Medulla oblongata (tissue), 1 donor: Measurements from ENCODE around the gene PYROXD2.
"Not testable (repeated sequence)": the region's sequence is repeated elsewhere in the genome, so short reads cannot be mapped to it uniquely, and the experiment has no call there.

Experiments
- DNase-seq: peaks from one replicate; pipeline ENCODE4 v3.0.0-alpha.2; 2015; ENCODE audit errors: extremely low spot score

PYROXD2 gene

DNA sequence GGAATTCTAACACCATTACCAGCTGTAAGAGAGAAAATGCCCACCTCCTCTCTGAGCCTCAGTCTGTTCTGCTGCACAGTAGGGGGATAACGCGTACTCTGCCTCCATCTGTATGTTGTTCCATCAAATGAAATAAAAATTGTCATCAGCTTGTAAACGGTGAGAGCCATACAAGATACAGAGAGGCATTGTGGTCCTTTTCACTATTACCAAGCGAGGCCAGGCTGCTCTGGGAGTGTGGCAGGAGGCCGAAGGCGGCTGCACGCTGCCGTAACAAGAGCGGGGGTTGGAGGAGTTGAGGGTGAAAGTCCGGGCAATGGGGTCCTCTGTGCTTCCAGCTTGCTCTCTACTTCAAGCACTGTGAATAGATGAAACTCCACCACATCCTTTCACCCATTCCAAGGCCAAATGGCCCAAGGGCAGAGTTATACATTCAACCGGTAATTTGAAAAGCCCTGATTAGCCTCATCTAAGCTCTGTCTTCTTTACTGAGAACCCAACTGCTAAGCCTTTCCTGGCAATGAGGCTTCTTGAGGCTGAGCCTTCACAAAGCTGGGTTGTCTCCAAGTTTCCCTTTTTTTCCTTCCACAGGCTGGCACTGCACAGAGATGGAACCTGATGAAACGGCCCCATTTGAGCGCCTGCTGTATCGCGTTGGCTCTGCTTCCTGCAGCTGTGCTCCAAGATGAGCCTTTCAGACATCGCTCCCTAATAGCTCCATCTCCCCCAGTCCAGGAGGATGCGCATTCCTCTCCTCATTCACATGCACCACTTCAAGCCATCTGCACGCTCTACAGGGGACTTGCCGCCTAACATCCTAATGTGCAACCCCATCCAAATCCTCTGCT, 47.2 kb downstream of the PYROXD2 start:
- peak; percentile 72 for DNase-seq

DNA sequence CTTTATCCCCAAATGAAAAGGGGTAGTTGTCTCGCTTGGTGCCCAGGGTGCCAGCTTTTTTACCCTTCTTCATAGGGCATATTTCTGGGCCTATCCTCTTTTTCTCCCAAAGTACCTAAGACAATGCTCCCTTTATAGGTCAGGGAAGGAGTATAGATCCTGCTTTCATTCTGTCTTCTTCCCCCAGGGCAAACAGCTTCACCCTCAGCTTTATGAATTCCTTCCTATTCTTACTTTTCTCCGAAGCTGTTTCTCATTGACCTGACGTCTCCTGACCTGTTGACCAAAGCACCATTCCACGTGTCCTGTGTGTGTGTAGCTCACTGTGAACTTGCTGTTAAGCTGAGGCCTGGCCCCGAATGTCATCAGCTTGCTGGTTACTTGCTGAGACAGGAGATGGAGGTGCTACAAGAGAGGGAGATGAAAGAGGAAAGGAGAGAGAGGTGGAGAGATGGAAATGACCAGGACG, 48.9 kb downstream of the PYROXD2 start:
- no peak for DNase-seq

DNA sequence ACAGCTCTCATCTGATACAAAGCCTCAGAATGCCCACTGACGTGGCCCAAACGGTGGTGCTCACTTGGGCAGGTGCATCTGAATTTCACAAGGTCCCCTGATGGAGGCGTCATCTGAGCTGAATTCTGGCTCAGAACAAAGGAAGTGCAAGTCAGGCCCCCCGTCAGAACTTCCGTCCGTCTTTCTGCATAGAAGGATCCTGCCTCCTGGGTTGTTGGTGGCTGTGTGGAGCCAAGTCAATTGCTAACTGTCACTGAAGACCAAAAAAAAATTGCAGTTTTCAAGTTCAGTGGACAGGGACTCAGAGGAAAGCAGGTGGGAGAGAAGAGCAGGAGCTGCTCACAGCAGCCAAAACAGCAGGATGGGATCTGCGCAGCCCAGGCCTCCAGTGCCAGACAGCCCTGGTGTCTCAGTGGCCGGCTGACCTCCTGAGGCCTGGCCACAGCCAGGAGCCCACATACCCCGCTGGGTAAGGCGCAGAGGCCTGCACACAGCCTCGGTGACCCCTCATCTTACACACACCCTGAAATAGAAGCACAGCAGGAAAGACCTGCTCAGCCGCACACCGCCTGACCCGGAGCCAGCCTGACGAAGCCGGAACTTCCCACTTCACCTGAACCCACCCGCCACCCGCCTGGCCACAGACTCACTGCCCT, 49.4 kb downstream of the PYROXD2 start:
- no peak for DNase-seq

DNA sequence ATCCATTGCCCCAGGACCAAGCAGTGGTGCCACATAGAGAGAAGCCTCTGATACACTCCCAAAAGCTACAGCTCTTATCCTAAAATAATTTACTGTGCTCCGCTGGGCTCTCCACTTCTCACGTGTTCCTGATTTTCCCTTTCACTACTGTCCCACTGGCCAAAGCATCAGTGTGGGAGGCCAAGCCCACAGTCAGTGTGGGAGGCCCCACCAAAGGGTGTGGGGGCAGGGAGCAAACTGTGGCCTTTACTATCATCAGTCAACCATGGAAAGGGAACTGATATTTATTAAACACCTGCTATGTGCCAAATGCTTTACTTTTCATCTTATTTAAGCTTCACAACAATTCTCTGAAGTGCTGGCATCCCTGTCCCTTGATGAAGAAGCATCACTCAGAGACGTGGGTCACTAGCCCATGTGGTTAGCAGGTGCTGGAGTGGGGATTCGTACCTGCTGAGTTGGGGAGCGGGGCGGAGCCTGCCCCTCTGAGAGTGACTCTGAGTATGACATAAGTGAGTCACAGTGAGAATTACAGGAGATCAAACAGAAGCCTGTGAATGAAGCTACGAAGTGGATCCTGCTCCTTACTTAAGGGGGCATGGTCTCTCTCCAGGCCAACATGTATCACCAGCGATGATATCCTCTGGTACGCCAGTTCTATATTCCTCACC, 50.4 kb downstream of the PYROXD2 start:
- DNase-seq, result no peak

DNA sequence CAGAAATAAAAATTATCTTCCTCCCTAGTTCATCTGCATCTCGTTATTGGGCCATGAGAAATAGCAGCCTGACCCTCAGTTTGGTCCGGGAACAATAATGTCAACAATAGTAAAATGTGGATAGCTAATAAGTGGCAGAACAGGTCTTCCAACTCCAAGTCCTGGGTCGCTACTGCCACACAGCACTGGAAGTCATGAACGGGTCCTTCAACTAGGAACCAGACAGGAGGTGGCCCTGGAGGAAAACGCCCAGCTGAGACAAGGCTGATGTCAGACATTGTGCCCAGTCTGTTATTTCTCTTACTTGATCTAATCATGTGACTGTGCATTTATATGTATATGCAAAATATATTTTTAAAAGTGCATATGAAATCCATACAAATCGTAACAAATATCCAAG, 51.8 kb downstream of the PYROXD2 start:
- no peak for DNase-seq

DNA sequence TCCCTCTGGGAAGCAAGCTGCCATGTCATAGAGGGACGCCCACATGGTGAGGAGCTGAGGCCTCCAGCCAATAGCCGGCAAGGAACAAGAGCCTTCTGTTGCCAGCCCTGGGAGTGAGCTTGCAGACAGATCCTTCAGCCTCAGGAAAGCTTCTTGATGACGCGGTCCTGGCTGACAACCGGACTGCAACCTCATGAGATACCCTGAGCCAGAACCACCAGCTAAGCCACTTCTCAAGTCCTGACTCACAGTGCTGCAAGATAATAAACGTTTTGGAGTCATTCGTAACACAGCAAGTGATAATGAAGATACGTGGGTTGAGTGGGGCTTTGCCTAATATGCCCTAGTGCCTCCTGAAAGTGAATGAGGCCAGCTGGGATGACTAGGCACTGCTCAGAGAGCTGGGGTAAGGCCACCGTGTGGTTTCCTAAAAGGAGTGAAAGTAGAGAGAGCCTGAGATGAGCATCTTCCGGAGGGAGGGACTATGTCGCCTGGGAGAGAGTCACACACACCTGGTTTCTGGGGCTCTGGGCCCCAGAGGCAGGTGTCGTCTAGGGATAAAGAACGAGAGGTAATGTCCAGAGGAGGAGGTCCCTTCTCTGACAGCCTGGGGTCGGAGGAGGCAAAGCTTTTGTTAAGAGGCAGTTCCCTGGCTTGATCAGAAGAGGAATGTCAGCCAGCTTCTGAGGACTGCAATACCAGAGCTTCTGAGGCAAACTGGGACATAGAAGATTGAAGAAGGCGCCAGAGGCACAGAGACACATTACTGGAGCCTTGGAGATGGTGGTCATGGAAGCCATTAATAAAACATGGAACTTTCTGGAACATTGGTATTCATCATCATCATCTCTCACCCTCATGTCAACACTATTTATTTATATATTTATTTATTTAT, 53.6 kb downstream of the PYROXD2 start:
- peak; percentile 84 for DNase-seq

DNA sequence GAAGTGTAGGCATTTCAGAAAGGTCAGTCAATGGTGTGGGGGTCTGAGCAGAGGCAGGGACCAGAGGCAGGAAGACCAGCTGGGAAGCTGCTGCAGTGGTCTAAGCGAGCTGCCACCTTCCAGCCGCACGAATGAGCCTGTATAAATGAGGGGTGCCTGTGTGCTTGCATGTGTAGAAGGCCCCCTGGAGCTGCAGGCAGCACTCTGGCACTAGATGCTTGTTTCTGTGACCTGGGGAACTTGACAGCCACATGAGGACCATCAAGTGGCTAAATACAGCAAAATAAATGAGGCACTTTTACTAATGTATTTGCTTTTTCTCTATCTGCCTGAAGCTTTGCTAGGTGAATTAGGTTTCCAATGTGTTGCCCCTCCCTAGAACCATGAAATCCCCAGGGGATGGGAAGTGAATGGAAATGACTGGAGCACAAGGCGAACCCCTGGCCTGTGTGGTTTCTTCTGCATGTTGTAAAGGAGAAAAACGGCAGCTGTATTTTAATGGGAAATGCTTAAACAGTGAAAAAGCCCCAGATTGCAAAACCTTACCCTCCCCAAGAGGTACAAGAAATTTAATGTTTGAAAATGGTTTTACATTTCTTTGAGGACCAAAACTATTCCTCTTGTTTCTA, 57.7 kb downstream of the PYROXD2 start:
- no peak for DNase-seq

DNA sequence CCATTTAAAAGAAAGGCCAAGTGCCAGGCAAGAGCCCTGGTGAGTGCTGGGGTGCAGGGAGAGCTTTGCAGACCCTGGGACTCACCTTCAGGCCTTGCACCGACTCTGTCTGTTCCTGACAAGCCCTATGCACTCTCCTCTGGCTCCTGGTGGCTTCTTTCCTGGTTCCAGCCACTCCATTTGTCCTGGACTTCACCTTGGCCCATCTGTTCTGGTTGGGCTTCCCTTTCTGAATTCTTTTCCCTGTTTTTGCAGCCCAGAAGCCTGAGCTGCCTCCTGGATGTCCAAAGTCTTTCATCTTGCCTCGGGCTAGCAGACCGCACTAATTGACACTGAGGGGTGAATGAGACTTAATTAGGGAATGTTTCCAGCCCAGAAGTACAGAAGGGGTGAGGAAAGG, 60.5 kb downstream of the PYROXD2 start:
- no peak for DNase-seq

DNA sequence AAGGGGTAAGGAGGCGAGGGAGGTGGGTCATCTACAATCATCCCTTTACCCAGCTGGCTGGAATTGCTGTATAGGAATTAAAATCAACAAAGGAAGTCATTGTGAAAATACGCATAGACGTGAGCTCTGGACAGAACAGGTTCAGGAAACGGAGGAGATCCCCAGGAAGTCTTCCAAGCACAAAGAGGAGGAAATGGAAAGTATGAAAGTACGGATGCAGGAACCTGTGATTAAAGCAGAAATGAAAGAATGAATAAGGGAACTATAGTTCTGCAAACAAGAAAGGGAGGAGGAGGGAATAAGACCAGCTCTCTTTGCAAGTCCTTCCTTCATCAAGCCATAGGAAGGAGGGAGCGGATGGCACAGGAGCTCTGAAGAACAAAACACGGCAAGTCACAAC, 61.8 kb downstream of the PYROXD2 start:
- DNase-seq, result no peak

DNA sequence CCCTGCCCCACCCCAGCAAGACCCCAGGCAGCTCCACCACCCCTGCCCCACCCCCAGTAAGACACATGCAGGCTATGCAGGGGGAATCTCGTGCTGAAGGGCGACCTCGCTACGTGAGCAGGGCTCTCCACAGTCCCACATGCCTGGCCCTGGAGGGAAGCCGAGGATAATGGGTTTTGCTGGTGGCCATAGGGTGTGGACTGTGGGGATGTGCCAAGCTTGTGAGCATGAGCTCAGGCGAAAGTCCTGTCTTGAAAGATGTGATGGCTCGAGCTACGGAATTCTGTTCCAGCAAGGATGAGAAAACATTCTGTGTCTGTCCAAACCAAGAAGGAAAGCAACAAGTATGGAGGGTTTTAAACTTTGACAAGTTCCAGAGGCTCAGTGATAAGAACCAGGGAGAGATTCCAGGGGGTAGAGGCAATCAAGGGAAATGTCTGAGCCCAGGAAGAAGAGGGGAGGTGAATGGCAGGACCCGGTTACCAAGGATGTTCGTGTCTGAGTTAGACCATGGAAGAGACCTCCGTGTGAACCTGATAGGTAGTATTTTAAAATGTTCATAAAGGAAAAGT, 63.1 kb downstream of the PYROXD2 start:
- DNase-seq, result no peak

DNA sequence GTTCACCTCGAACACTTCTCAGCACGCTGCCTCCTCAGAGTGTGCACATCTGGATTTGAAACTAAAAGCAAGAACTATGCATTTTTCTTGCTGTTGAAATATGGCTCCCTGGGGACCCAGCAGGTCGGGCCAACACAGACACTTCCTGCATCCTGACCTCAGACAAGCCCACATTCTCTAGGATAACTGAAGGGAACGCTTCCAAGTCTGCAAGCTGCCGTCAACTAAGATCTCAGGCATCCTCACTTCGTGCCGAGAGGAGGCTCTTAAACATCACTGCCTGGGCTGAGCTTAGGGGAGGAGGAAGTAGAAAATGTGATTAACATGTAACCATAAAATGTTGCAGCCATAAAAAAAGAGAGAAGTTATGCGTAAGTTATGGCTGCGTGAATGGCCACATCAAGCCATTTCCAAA, 65.5 kb downstream of the PYROXD2 start:
- no peak for DNase-seq

DNA sequence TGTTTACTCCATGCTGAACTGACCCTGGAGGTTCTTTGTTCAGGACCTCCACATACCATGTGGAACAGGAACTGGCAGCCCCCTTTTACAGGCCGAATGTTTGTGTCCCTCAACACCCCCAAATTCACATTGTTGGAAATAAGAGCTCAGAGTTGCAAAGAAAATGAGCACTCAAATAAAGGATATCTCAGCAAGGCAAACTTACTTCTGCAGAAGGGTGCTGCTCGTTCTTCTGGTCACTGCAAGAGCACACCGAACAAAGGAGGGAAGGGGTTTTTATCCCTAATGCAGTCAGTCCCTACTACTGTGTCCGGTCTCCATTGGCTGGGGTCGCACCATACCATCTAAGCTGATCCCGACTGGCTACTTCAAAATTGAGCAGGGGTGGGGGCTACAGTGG, 68.1 kb downstream of the PYROXD2 start:
- no peak for DNase-seq

DNA sequence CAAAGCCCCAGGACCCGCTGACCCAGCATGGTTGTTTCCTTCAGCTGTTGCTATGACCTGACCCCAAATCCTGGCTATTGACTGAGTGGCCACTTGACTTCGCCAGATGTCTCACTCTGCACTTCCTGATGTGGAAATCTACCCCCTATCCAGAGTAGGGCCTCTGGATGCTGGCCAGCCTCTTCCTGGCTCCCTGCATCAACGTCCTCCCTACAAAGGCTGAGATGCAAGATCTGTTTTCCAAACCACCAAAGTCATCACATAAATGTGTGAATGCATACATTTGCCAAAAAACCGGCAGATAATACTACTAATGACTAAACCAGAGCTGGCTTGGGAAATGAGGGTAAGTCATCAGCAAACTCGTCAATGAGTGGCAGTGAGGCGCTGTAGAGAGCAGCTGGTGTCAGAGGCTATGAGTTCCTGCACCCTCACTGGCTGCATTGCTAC, 70.4 kb downstream of the PYROXD2 start:
- no peak for DNase-seq

DNA sequence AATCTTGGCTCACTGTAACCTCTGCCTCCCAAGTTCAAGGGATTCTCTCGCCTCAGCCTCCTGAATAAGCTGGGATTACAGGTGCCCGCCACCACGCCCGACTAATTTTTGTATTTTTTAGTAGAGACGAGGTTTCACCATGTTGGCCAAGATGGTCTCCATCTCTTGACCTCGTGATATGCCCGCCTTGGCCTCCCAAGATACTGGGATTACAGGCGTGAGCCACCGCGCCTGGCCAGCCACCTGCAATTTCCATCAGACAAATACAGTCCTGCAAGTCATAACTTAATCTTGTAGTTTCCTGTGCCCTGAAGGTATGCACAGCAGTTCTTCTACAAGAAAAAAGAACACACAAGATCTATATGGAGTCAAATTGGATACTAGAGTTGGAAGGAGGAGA, 73.3 kb downstream of the PYROXD2 start:
- DNase-seq, result not testable (repeated sequence)

DNA sequence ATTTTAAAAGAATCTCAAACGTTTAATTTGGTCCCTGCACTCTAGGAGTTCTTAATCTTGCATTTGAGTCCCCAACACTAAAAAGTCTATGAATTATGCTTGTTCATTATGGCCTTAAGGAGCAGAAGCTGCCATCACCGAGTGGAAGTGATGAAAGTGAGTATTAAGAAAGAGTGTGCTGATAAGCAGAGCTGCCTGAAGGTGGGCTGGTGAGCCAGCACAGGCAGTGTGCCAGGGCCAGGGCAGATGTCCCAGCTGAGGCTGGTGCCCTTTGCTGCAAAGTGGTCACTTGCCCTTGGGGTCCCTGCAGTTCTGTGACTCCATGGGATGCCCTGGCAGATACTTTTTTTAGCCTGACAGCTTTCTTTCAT, 74.1 kb downstream of the PYROXD2 start:
- DNase-seq, result no peak

DNA sequence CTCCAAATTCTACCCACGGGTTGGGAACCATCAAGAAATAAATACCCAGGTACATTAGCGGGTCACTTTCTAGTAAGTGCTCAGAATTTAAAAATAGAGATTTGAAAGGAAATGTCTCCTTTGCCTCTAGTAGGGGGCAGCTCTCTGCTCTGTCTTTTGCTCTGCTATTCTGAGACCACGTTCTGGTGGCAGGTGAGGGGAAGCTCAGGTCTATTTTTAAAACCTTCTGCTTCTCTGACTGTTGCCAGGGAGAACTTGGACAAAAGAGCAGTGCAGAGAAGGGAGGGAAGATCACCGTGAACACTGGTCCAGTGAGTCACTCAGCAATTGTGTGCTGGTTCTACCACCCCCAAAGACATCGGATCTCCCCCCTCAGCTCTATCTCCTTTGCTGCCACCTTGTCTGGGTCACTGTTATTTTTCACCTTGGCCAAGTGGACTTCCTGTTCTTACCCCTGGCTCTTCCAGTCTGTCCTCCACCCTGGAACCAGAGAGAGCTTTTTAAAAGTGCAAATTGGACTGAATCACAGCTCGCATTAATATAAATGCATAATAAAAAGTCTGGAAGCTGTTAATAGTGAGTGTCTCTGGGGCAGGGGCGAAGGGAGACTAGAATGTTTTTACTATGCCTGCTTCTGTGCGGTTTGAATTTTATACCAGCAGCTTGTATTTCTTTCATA, 74.6 kb downstream of the PYROXD2 start:
- no peak for DNase-seq

DNA sequence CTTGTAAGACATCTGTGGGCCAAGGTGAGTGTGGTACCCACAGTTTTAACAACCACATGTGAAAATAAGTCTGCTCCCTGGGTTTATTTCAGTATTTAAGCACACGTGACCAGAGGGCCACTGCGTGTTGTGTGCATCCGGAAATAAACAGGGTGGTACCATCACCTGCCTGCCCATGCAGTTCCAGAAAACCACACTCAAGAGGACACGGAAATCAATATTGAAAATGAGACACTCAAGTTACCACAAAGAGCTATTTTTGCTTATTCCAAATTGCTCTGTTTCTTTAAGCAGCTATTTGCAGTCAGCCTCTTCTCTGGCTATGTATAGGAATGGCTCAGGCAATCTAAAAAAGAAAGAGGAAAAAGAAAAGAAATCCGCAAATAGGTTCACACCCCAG, 75.2 kb downstream of the PYROXD2 start:
- DNase-seq, result no peak

DNA sequence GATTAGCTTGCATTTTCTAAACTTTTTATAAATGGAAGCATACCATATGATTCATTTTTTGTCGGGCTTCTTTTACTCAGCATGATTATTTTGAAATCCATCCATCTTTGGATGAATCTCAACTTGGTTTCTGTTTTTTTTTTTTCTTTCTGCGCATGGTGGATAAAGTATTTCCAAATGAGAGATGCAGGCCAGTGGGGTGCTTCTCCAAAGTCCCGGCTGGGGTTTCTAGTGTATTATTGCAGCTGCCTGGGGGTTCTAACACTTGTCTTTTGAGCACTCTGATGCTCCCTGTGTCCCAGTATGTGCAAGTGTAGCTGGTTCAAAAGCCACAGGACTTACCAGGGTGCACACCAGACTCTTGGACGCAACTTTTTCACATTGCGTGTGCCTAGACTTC, 76.1 kb downstream of the PYROXD2 start:
- DNase-seq, result no peak

DNA sequence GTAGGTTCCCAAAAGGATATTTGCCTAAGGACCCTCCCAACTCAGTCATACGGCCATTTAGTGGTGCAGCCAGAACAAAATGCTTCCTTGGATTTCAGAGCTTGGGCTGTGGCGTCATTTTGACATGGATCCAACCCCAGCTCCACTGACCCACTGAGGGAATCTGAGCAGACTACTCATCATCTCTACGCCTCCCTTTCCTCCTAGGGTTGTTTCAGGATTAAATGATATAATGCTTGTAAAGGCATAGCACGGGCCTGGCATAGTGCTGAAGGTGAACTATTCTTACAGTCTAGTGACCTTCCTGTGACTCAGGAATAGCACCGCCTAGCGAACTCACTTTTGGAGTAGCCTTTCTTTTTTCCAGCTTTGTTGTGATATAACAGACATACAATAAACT, 76.7 kb downstream of the PYROXD2 start:
- no peak for DNase-seq

DNA sequence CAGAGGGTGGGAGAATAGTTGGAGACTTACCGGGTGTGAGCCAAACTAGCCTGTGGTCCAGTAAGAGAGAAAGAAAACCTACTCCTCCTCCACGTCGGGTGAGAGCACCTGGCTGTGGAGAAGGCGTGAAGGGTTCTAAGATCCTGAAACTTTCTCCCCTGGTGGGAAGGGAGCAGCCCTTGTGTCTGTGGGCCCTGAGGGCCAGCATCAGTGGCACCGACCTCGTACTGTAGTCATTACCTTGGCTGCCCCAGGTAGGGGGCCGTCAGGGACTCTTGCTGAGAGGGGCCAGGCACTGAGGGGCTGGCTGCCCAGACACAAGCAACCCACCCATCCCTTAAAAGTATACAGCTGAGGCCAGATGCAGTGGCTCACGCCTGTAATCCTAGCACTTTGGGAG, 77.5 kb downstream of the PYROXD2 start:
- no peak for DNase-seq
